A673 (cell line): Measurements from ENCODE around the gene ANKRD23.

Experiments
- CTCF ChIP-seq: fragments of 300-800, 200-600 bp; sonication (generic); conservative IDR thresholded peaks from 2 replicates; pipeline ENCODE4 v1.5.1; 2017; ENCODE audit warnings: low read depth, mild to moderate bottlenecking, antibody characterized with exemption, low read length, moderate library complexity, mixed read lengths
- EZH2 ChIP-seq: fragments of 200-600 bp; sonication (generic); IDR thresholded peaks from 2 replicates; pipeline ENCODE4 v1.6.1; 2017; ENCODE audit warnings: borderline replicate concordance, low read depth, mild to moderate bottlenecking, mixed read lengths, antibody characterized with exemption, low read length; ENCODE audit not compliant: poor library complexity, severe bottlenecking

GRCh38 chr2:96884299-96885094 is 40.7 kb upstream of the ANKRD23 start:
- TF ChIP-seq EZH2, result no peak
- TF ChIP-seq CTCF, result no peak
